ENCODE data around the gene EME2. TPM values are rescaled to one million over a fixed set of nuclear protein-coding genes. Genes with fewer than 3 reads are reported as not detected.

EME2 gene
- total RNA-seq, 1 experiment from 2014 or later = 36.3 TPM

DNA sequence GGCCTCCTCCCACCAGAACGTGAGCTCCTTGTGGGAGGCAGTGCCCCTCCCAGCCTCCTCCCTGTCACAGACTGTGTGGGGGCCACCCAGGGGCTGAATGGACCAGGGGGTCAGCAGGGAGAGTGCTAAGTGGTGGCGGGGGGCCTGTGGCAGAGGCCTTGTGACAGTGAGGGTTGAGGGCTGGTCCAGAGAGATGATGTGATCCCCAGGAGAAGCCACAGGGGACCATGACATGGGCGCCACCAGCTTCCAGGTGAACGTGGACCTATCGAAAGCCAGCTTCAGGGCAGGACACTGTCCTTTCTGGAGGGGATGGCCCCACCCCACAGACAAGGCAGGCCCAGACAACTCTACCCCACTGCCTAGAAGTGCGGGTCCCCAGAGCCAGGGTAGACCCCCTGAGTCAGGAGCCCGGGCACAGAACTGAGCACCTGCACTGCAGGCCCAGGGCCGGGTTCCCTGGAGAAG is 6.7 kb downstream of the EME2 start (continued):
- TF ChIP-seq YY1 (IDR thresholded peaks at IDR 0.05; ENCODE audit: extremely low read depth, insufficient replicate concordance, low read depth, low read length) (no peak), SIN3A (IDR thresholded peaks at IDR 0.05; ENCODE audit: low read depth) (no peak), RAD21 (IDR thresholded peaks at IDR 0.05; ENCODE audit: low read depth) (no peak), ZNF274 (IDR thresholded peaks at IDR 0.05; ENCODE audit: low read depth, low read length) (no peak)
- TF ChIP-seq, protein P1, sequence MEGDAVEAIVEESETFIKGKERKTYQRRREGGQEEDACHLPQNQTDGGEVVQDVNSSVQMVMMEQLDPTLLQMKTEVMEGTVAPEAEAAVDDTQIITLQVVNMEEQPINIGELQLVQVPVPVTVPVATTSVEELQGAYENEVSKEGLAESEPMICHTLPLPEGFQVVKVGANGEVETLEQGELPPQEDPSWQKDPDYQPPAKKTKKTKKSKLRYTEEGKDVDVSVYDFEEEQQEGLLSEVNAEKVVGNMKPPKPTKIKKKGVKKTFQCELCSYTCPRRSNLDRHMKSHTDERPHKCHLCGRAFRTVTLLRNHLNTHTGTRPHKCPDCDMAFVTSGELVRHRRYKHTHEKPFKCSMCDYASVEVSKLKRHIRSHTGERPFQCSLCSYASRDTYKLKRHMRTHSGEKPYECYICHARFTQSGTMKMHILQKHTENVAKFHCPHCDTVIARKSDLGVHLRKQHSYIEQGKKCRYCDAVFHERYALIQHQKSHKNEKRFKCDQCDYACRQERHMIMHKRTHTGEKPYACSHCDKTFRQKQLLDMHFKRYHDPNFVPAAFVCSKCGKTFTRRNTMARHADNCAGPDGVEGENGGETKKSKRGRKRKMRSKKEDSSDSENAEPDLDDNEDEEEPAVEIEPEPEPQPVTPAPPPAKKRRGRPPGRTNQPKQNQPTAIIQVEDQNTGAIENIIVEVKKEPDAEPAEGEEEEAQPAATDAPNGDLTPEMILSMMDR (IDR thresholded peaks at IDR 0.05 in 2 of 3, conservative IDR thresholded peaks at IDR 0.05 in 1 of 3; ENCODE audit: borderline replicate concordance in 1 of 3, insufficient read depth in 1 of 3, low read depth in 2 of 3, low read length in 2 of 3) = no peak

DNA sequence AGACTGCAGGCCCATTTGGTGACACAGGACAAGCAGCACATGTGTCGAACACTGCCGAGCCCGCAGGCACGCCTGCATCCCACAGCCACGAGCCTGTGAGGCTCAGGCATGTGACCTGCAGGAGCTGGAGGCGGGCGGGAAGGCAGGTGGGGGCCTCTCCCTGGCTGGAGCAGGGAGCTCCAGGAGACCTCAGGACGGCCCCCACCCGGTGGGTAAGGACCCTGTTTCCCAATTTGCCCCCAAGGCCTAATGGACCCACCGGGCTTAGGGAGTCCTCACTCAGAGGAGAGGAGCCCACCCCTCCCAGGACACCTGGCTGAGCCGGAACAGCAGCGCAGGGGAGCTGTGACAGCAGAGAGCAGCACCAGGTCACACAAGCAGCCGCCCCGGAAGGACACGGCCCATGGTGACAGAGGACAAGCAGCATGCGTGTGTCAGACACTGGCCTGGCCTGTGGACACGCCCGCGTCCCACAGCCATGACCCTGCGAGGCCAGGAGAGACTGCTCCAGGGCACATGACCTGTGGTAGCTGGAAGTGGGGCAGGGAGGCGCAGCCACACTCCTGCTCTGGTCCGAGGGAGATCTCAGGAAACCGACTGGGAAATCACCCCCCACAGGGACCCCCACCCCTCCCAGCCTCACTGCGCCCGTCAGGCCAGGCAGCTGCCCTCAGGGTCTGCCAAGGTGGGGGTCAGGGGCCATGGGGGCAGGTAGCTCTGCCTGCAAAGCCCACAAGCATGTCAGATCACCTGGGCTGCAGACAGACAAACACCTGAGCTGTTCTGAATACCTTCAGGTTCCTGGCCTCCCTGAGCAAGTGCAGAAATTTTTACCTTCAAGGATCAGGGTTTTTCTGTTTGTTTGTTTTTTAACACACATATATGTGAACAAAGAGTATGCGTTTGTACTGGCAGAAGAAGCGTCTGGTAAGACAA is 7.4 kb downstream of the EME2 start:
- Histone ChIP-seq H4K20me1 (ENCODE audit: insufficient read depth) (no peaks in the 10 kb centered on the region), H3K4me3 (replicated peaks in 1 of 2; ENCODE audit: low read depth in 1 of 2, low read length in 2 of 2) (no peak overlapping the region), H3K9ac (ENCODE audit: low read length) (no peak overlapping the region), H2AFZ (ENCODE audit: low read depth, low read length, poor library complexity, severe bottlenecking) (no peak overlapping the region), H3K4me1 (ENCODE audit: control insufficient read depth in 1 of 2, insufficient read depth in 2 of 2, low read length in 2 of 2) (peaks cover 0 to 22% of the 10 kb centered on the region in 2 experiments; a peak in 3 of 4 replicates), H3K36me3 (ENCODE audit: control insufficient read depth in 1 of 2, insufficient read depth in 2 of 2, low read length in 2 of 2) (peaks cover 0 to 5% of the 10 kb centered on the region in 2 experiments; a peak in 3 of 4 replicates), H3K27ac (ENCODE audit: low read depth, low read length) (peak overlapping the region; percentile 34; the same call in 1 of the 2 replicates), H3K79me2 (ENCODE audit: insufficient read depth, low read length) (peaks cover 33% of the 10 kb centered on the region), H3K9me3 (ENCODE audit: control insufficient read depth in 1 of 2, insufficient read depth in 1 of 2, low read depth in 1 of 2, low read length in 2 of 2) (no peaks in the 10 kb centered on the region), H3K27me3 (ENCODE audit: insufficient read depth, low read length) (no peaks in the 10 kb centered on the region), H3K9me2 (ENCODE audit: insufficient read depth) (no peaks in the 10 kb centered on the region), H3K4me2 (ENCODE audit: low read length) (no peak overlapping the region)
- ATAC-seq (no peak), DNase-seq (ENCODE audit: low read depth, low spot score) (no peak)
- TF ChIP-seq, protein P2, sequence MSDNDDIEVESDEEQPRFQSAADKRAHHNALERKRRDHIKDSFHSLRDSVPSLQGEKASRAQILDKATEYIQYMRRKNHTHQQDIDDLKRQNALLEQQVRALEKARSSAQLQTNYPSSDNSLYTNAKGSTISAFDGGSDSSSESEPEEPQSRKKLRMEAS (IDR thresholded peaks at IDR 0.05) = 0 out of 2 replicates have a peak, but pooled peaks have one; percentile 15
- peak; percentile 34; the same call in 1 of the 2 replicates for TF ChIP-seq POLR2AphosphoS5 (IDR thresholded peaks at IDR 0.05; ENCODE audit: low read depth, low read length)
- no peak for TF ChIP-seq YY1 (IDR thresholded peaks at IDR 0.05; ENCODE audit: extremely low read depth, insufficient replicate concordance, low read depth, low read length)
- ChIA-PET CTCF (no interaction called here), POLR2A (interaction anchor here (1.2 kb wide), 1 partner anchor 185 kb away, joined by 3 read pairs; the partner anchor contains the start of gene RPS2), RAD21 (ENCODE audit: low non-redundant PET in 1 of 2, low total read pairs in 2 of 2, uncharacterized antibody in 2 of 2, unreplicated experiment in 2 of 2) (no interaction called here)
- BruUV-seq (replicated peaks) = no TSS peak
- intact Hi-C loops (cut with micrococcal nuclease) = no loop called here
